HEK293 (cell line): ENCODE data around the gene PIM2.

ENCODE experiments used
- BCL11B ChIP-seq: fragments of 450-650 bp; formaldehyde crosslinking; IDR thresholded peaks from 2 replicates; pipeline ENCODE4 v1.5.1; 2016; ENCODE audit warnings: low read depth, missing biosample characterization, missing genetic modification characterization
- GFI1B ChIP-seq: fragments of 450-650 bp; formaldehyde crosslinking; IDR thresholded peaks from 2 replicates; pipeline ENCODE4 v1.5.1; 2016; ENCODE audit warnings: missing biosample characterization, missing genetic modification characterization
- GLI4 ChIP-seq: fragments of 450-650 bp; formaldehyde crosslinking; IDR thresholded peaks from 2 replicates; pipeline ENCODE4 v1.5.1; 2016; ENCODE audit warnings: missing biosample characterization, missing genetic modification characterization
- HOXD13 ChIP-seq: sonication (generic); formaldehyde crosslinking; IDR thresholded peaks from 2 replicates; pipeline ENCODE4 v1.8.0; 2022; ENCODE audit warnings: missing genetic modification reagents, borderline replicate concordance
- KLF10 ChIP-seq: fragments of 450-650 bp; IDR thresholded peaks from 2 replicates; pipeline ENCODE4 v1.5.1; 2018; ENCODE audit warnings: missing biosample characterization, mild to moderate bottlenecking, missing genetic modification characterization
- MEIS1 ChIP-seq: sonication (generic); formaldehyde crosslinking; IDR thresholded peaks from 2 replicates; pipeline ENCODE4 v1.8.1; 2022; ENCODE audit warnings: missing genetic modification reagents, mild to moderate bottlenecking, borderline replicate concordance
- MYNN ChIP-seq: fragments of 450-650 bp; formaldehyde crosslinking; IDR thresholded peaks from 2 replicates; pipeline ENCODE4 v1.5.1; 2016; ENCODE audit warnings: missing biosample characterization, missing genetic modification characterization, borderline replicate concordance
- OSR2 ChIP-seq: fragments of 450-650 bp; formaldehyde crosslinking; IDR thresholded peaks from 2 replicates; pipeline ENCODE4 v1.5.1; 2016; ENCODE audit warnings: missing biosample characterization, missing genetic modification characterization
- PRDM10 ChIP-seq: fragments of 450-650 bp; formaldehyde crosslinking; IDR thresholded peaks from 2 replicates; pipeline ENCODE4 v1.5.1; 2016; ENCODE audit warnings: missing biosample characterization, missing genetic modification characterization
- PRDM6 ChIP-seq: fragments of 450-650 bp; formaldehyde crosslinking; IDR thresholded peaks from 2 replicates; pipeline ENCODE4 v1.5.1; 2017; ENCODE audit warnings: missing biosample characterization, missing genetic modification characterization
- ZBTB44 ChIP-seq: fragments of 450-650 bp; IDR thresholded peaks from 2 replicates; pipeline ENCODE4 v1.5.1; 2018; ENCODE audit warnings: missing biosample characterization, mild to moderate bottlenecking, missing genetic modification characterization
- ZIC2 ChIP-seq: fragments of 450-650 bp; formaldehyde crosslinking; IDR thresholded peaks from 2 replicates; pipeline ENCODE4 v1.5.1; 2016; ENCODE audit warnings: missing biosample characterization, missing genetic modification characterization
- ZNF140 ChIP-seq: fragments of 450-650 bp; formaldehyde crosslinking; IDR thresholded peaks from 2 replicates; pipeline ENCODE4 v1.5.1; 2016; ENCODE audit warnings: missing biosample characterization, missing genetic modification characterization
- ZNF146 ChIP-seq: fragments of 450-650 bp; formaldehyde crosslinking; IDR thresholded peaks from 2 replicates; pipeline ENCODE4 v1.5.1; 2016; ENCODE audit warnings: missing biosample characterization, missing genetic modification characterization
- ZNF248 ChIP-seq: fragments of 450-650 bp; formaldehyde crosslinking; IDR thresholded peaks from 2 replicates; pipeline ENCODE4 v1.5.1; 2017; ENCODE audit warnings: missing biosample characterization, missing genetic modification characterization
- ZNF335 ChIP-seq: fragments of 450-650 bp; formaldehyde crosslinking; conservative IDR thresholded peaks from 2 replicates; pipeline ENCODE4 v1.5.1; 2016; ENCODE audit warnings: missing biosample characterization, missing genetic modification characterization
- ZNF404 ChIP-seq: fragments of 450-650 bp; formaldehyde crosslinking; IDR thresholded peaks from 2 replicates; pipeline ENCODE4 v1.5.1; 2017; ENCODE audit warnings: missing biosample characterization, missing genetic modification characterization
- ZNF423 ChIP-seq: fragments of 450-650 bp; formaldehyde crosslinking; IDR thresholded peaks from 2 replicates; pipeline ENCODE4 v1.5.1; 2016; ENCODE audit warnings: missing biosample characterization, missing genetic modification characterization
- ZNF501 ChIP-seq: fragments of 450-650 bp; formaldehyde crosslinking; IDR thresholded peaks from 2 replicates; pipeline ENCODE4 v1.5.1; 2016; ENCODE audit warnings: missing biosample characterization, missing genetic modification characterization
- ZNF521 ChIP-seq: fragments of 450-650 bp; formaldehyde crosslinking; IDR thresholded peaks from 2 replicates; pipeline ENCODE4 v1.5.1; 2017; ENCODE audit warnings: missing biosample characterization, mild to moderate bottlenecking, missing genetic modification characterization
- ZNF549 ChIP-seq: fragments of 450-650 bp; IDR thresholded peaks from 2 replicates; pipeline ENCODE4 v1.5.1; 2018; ENCODE audit warnings: missing biosample characterization, missing genetic modification characterization, mild to moderate bottlenecking, inconsistent platforms, moderate library complexity
- ZNF561 ChIP-seq: fragments of 450-650 bp; IDR thresholded peaks from 2 replicates; pipeline ENCODE4 v1.5.1; 2018; ENCODE audit warnings: missing biosample characterization, missing genetic modification characterization, borderline replicate concordance
- ZNF626 ChIP-seq: fragments of 450-650 bp; sonication (Bioruptor Pico); formaldehyde crosslinking; IDR thresholded peaks from 2 replicates; pipeline ENCODE4 v1.5.1; 2018; ENCODE audit warnings: missing biosample characterization, missing genetic modification characterization, inconsistent platforms
- ZNF692 ChIP-seq: fragments of 450-650 bp; formaldehyde crosslinking; IDR thresholded peaks from 2 replicates; pipeline ENCODE4 v1.5.1; 2016; ENCODE audit warnings: missing biosample characterization, missing genetic modification characterization
- ZNF704 ChIP-seq: fragments of 450-650 bp; formaldehyde crosslinking; IDR thresholded peaks from 2 replicates; pipeline ENCODE4 v1.5.1; 2016; ENCODE audit warnings: missing biosample characterization, missing genetic modification characterization
- ZNF707 ChIP-seq: fragments of 450-650 bp; formaldehyde crosslinking; IDR thresholded peaks from 2 replicates; pipeline ENCODE4 v1.5.1; 2016; ENCODE audit warnings: missing biosample characterization, missing genetic modification characterization
- ZNF76 ChIP-seq: fragments of 450-650 bp; formaldehyde crosslinking; IDR thresholded peaks from 2 replicates; pipeline ENCODE4; 2016; ENCODE audit warnings: low read depth, missing biosample characterization, missing genetic modification characterization, borderline replicate concordance
- ZNF776 ChIP-seq: fragments of 450-650 bp; formaldehyde crosslinking; IDR thresholded peaks from 2 replicates; pipeline ENCODE4 v1.5.0; 2017; ENCODE audit warnings: missing biosample characterization, missing genetic modification characterization, borderline replicate concordance
- ZNF777 ChIP-seq: fragments of 450-650 bp; formaldehyde crosslinking; IDR thresholded peaks from 2 replicates; pipeline ENCODE4 v1.5.1; 2017; ENCODE audit warnings: missing biosample characterization, missing genetic modification characterization, borderline replicate concordance
- ZNF785 ChIP-seq: fragments of 450-650 bp; formaldehyde crosslinking; IDR thresholded peaks from 2 replicates; pipeline ENCODE4 v1.5.1; 2016; ENCODE audit warnings: missing biosample characterization, missing genetic modification characterization
- ZNF792 ChIP-seq: fragments of 450-650 bp; formaldehyde crosslinking; IDR thresholded peaks from 2 replicates; pipeline ENCODE4 v1.5.1; 2016; ENCODE audit warnings: missing biosample characterization, missing genetic modification characterization
- ZSCAN16 ChIP-seq: fragments of 450-650 bp; formaldehyde crosslinking; IDR thresholded peaks from 2 replicates; pipeline ENCODE4 v1.5.1; 2016; ENCODE audit warnings: missing biosample characterization, missing genetic modification characterization
- ZSCAN23 ChIP-seq: fragments of 450-650 bp; formaldehyde crosslinking; IDR thresholded peaks from 2 replicates; pipeline ENCODE4 v1.5.1; 2016; ENCODE audit warnings: missing biosample characterization, missing genetic modification characterization
- ZSCAN30 ChIP-seq: fragments of 450-650 bp; IDR thresholded peaks from 2 replicates; pipeline ENCODE4 v1.5.1; 2018; ENCODE audit warnings: missing biosample characterization, mild to moderate bottlenecking, missing genetic modification characterization, moderate library complexity

The PIM2 gene

DNA sequence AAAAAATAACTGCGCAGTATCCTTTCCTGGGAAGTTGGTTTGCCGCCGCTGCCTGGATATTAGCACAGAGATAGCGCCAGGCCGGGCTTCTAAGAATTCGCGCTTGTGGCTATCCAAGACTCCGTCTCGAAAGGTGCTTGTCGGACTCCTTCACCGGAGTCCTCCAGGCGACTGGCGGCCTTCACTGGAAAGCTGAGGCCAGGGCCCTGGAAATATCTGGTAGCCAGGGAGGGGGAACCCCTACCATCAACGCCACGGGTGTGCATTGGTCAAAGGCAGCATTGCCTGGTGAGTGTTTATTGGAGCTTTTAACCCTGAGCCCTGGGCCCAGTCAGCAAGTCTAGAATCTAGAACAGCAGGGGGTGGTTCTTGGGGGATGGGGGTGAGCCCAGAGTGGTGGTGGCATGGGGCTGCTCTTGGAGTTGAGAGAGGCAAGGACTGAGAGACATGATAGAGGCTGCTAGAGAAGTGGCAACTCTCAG, 577 bp upstream of the PIM2 start (continued):
- 0 out of 2 replicates have a peak, but pooled peaks have one; percentile 23 for TF ChIP-seq PRDM10 (tag by site-specific recombination)
- TF ChIP-seq ZNF146 (tag by site-specific recombination): no peak
- TF ChIP-seq ZIC2 (tag by site-specific recombination): peak; percentile 96
- no peak for TF ChIP-seq GFI1B (tag by site-specific recombination)
- TF ChIP-seq ZBTB44 (tag by site-specific recombination): no peak
- no peak for TF ChIP-seq ZNF423 (tag by site-specific recombination)
- 0 out of 2 replicates have a peak, but pooled peaks have one; percentile 26 for TF ChIP-seq ZSCAN30 (tag by site-specific recombination)
- no peak for TF ChIP-seq MYNN (tag by site-specific recombination)
- TF ChIP-seq ZNF777 (tag by site-specific recombination): no peak
- TF ChIP-seq ZSCAN23: no peak
- no peak for TF ChIP-seq ZNF692 (tag by site-specific recombination)
- no peak for TF ChIP-seq ZNF704 (tag by site-specific recombination)
- TF ChIP-seq ZNF707 (tag by site-specific recombination): no peak
- no peak for TF ChIP-seq ZNF501 (tag by site-specific recombination)
- no peak for TF ChIP-seq ZNF404 (tag by site-specific recombination)
- TF ChIP-seq MEIS1 (CRISPR knock-in tag): no peak
- no peak for TF ChIP-seq ZNF248 (tag by site-specific recombination)
- TF ChIP-seq GLI4 (tag by site-specific recombination): no peak
- no peak for TF ChIP-seq ZNF785 (tag by site-specific recombination)
- no peak for TF ChIP-seq ZNF521 (tag by site-specific recombination)
- no peak for TF ChIP-seq ZNF626 (tag by site-specific recombination)
- TF ChIP-seq ZNF561 (tag by site-specific recombination): no peak
- no peak for TF ChIP-seq ZNF140
- TF ChIP-seq KLF10 (tag by site-specific recombination): no peak
- no peak for TF ChIP-seq ZNF776 (tag by site-specific recombination)
- TF ChIP-seq PRDM6 (tag by site-specific recombination): no peak
- TF ChIP-seq ZNF792 (tag by site-specific recombination): no peak
- no peak for TF ChIP-seq ZNF76
- TF ChIP-seq ZNF335 (tag by site-specific recombination): peak; percentile 9; the same call in 1 of the 2 replicates
- no peak for TF ChIP-seq ZSCAN16 (tag by site-specific recombination)
- no peak for TF ChIP-seq BCL11B (tag by site-specific recombination)
- TF ChIP-seq OSR2 (tag by site-specific recombination): no peak
- TF ChIP-seq HOXD13 (CRISPR knock-in tag): no peak
- no peak for TF ChIP-seq ZNF549 (tag by site-specific recombination)
